ENCODE measurements around the gene DOK5. TPM values are rescaled to one million over a fixed set of nuclear protein-coding genes. Genes with fewer than 3 reads are reported as not detected.

The DOK5 gene
- total and polyA plus RNA-seq, 9 of the 15 experiments (the other 6 are each of a cell fraction or from before 2014, with no cell fraction given), result not detected

DNA sequence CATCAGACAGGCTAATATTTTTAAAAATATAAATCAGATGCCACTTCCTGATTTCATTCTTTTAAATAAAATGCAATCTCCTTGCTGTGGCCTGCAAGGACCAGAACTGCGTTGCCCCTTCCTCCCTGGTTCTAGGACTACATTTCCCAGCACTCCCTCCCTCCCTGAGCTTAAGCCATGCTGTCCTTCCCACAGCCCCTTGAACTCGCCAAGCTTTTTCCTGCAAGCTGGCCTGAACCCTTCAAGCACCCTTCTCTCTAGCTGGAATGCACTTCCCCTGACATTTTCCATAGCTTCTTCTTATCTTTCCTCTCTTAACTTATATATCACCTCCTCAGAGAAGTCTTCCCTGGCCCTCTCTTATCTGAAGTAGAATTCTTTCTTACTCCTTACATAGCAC, 6.1 kb upstream of the DOK5 start:
- intact Hi-C loops (cut with micrococcal nuclease), result no loop called here
- Histone ChIP-seq H3K79me2 (ENCODE audit: control insufficient read depth, insufficient read depth, low read length) (no peaks in the 10 kb centered on the region), H2AFZ (ENCODE audit: low read depth, low read length) (no peak overlapping the region), H3K4me2 (ENCODE audit: insufficient read depth, low read length) (no peak overlapping the region), H3K4me3 (no peak overlapping the region), H3K9me1 (ENCODE audit: control insufficient read depth, insufficient read depth, low read length) (no peaks in the 10 kb centered on the region), H3K9me3 (replicated peaks; ENCODE audit: control insufficient read depth, insufficient read depth, low read depth, low read length) (no peaks in the 10 kb centered on the region), H3K27me3 (ENCODE audit: control insufficient read depth in 2 of 2, insufficient read depth in 2 of 2, low read length in 2 of 2) (no peaks in the 10 kb centered on the region), H3K27ac (ENCODE audit: extremely low read depth, low read depth, low read length) (no peak overlapping the region), H4K20me1 (replicated peaks; ENCODE audit: control insufficient read depth, insufficient read depth, low read length) (no peaks in the 10 kb centered on the region), H3K36me3 (ENCODE audit: control insufficient read depth, insufficient read depth, low read length) (no peaks in the 10 kb centered on the region), H3K9ac (ENCODE audit: insufficient read depth in 1 of 2, low read depth in 2 of 2, low read length in 2 of 2) (no peak overlapping the region), H3K4me1 (replicated peaks in 1 of 2; ENCODE audit: control insufficient read depth in 2 of 2, insufficient read depth in 2 of 2, low read length in 2 of 2) (no peaks in the 10 kb centered on the region)
- ChIA-PET POLR2A (interaction anchor here (0.5 to 0.6 kb wide), 2 partner anchors 915 to 1543 kb away, joined by 3 to 9 read pairs; no protein-coding TSS in a partner anchor), CTCF (ENCODE audit: low intra/inter-chr PET ratio) (no interaction called here)
- no peak for FAIRE-seq
- in situ Hi-C loops (cut with MboI), result no loop called here
- no peak for ATAC-seq
- DNase-seq (ENCODE audit: extremely low read depth in 1 of 4, low spot score in 3 of 4), result no peak
- no TSS peak for BruUV-seq (replicated peaks)
- 0% methylated on average over 2 of the region's 2 CpGs for WGBS (ENCODE audit: insufficient coverage, low coverage, missing lambda C conversion rate)
- TF ChIP-seq, protein P1, sequence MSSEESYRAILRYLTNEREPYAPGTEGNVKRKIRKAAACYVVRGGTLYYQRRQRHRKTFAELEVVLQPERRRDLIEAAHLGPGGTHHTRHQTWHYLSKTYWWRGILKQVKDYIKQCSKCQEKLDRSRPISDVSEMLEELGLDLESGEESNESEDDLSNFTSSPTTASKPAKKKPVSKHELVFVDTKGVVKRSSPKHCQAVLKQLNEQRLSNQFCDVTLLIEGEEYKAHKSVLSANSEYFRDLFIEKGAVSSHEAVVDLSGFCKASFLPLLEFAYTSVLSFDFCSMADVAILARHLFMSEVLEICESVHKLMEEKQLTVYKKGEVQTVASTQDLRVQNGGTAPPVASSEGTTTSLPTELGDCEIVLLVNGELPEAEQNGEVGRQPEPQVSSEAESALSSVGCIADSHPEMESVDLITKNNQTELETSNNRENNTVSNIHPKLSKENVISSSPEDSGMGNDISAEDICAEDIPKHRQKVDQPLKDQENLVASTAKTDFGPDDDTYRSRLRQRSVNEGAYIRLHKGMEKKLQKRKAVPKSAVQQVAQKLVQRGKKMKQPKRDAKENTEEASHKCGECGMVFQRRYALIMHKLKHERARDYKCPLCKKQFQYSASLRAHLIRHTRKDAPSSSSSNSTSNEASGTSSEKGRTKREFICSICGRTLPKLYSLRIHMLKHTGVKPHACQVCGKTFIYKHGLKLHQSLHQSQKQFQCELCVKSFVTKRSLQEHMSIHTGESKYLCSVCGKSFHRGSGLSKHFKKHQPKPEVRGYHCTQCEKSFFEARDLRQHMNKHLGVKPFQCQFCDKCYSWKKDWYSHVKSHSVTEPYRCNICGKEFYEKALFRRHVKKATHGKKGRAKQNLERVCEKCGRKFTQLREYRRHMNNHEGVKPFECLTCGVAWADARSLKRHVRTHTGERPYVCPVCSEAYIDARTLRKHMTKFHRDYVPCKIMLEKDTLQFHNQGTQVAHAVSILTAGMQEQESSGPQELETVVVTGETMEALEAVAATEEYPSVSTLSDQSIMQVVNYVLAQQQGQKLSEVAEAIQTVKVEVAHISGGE (CRISPR knock-in tag; IDR thresholded peaks at IDR 0.05), result peak in 1 of 3 experiments; percentile 20; a peak in 1 of 6 replicates
- TF ChIP-seq, protein P2, sequence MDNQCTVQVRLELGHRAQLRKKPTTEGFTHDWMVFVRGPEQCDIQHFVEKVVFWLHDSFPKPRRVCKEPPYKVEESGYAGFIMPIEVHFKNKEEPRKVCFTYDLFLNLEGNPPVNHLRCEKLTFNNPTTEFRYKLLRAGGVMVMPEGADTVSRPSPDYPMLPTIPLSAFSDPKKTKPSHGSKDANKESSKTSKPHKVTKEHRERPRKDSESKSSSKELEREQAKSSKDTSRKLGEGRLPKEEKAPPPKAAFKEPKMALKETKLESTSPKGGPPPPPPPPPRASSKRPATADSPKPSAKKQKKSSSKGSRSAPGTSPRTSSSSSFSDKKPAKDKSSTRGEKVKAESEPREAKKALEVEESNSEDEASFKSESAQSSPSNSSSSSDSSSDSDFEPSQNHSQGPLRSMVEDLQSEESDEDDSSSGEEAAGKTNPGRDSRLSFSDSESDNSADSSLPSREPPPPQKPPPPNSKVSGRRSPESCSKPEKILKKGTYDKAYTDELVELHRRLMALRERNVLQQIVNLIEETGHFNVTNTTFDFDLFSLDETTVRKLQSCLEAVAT (IDR thresholded peaks at IDR 0.05), result no peak
- TF ChIP-seq NFRKB (IDR thresholded peaks at IDR 0.05; ENCODE audit: low read depth), result no peak

Data from K562 (cell line).